GM23338 (cell line): ENCODE data around the gene IBA57. TPM values are rescaled to one million over a fixed set of nuclear protein-coding genes. Genes with fewer than 3 reads are reported as not detected.

Experiments used
- ATAC-seq: fragments of 200-7000 bp; cut with Tn5 transposase; 3 replicates; pipeline ENCODE4 v1.9.1; 2020
- DNase-seq: peaks from one replicate; pipeline ENCODE4 v3.0.0-alpha.2; 2015; ENCODE audit warnings: low spot score
- H2AFZ ChIP-seq: fragments of 200-600 bp; sonication (generic); 2 replicates; pipeline ENCODE4 v1.8.0; 2016; ENCODE audit warnings: antibody characterized with exemption, mild to moderate bottlenecking, moderate library complexity
- H3F3A ChIP-seq: fragments of 200-600 bp; sonication (generic); replicated peaks from 2 replicates; pipeline ENCODE4 v1.8.0; 2017; ENCODE audit warnings: antibody characterized with exemption, mixed run types, low read depth
- H3K27ac ChIP-seq: fragments of 200-600 bp; sonication (generic); 2 replicates; pipeline ENCODE4 v1.6.1; 2016; ENCODE audit warnings: low read depth
- H3K27me3 ChIP-seq: fragments of 200-600 bp; sonication (generic); 2 replicates; pipeline ENCODE4 v1.8.0; 2016; ENCODE audit warnings: mild to moderate bottlenecking, mixed run types, moderate library complexity; ENCODE audit not compliant: insufficient read depth
- H3K36me3 ChIP-seq: fragments of 200-600 bp; sonication (generic); 2 replicates; pipeline ENCODE4 v1.8.0; 2016; ENCODE audit warnings: mild to moderate bottlenecking; ENCODE audit not compliant: insufficient read depth
- H3K4me1 ChIP-seq: fragments of 200-600 bp; sonication (generic); 2 replicates; pipeline ENCODE4 v1.8.0; 2016; ENCODE audit warnings: mild to moderate bottlenecking, moderate library complexity; ENCODE audit not compliant: insufficient read depth
- H3K4me2 ChIP-seq: fragments of 200-600 bp; sonication (generic); 2 replicates; pipeline ENCODE4 v1.7.1; 2017; ENCODE audit warnings: mixed run types
- H3K4me3 ChIP-seq: fragments of 200-600 bp; sonication (generic); 2 replicates; pipeline ENCODE4 v1.6.1; 2016; ENCODE audit warnings: mixed run types
- H3K79me2 ChIP-seq: fragments of 200-600 bp; sonication (generic); replicated peaks from 2 replicates; pipeline ENCODE4 v1.8.0; 2017; ENCODE audit warnings: mild to moderate bottlenecking; ENCODE audit not compliant: insufficient read depth
- H3K9me2 ChIP-seq: fragments of 200-600 bp; sonication (generic); 2 replicates; pipeline ENCODE4 v1.8.0; 2017; ENCODE audit not compliant: insufficient read depth
- H4K20me1 ChIP-seq: fragments of 200-600 bp; sonication (generic); replicated peaks from 2 replicates; pipeline ENCODE4 v1.8.0; 2017; ENCODE audit warnings: mild to moderate bottlenecking; ENCODE audit not compliant: insufficient read depth
- H3K27ac Mint-ChIP-seq: 2 replicates; pipeline ENCODE4 v1.8.0; 2020; ENCODE audit warnings: inconsistent platforms, mild to moderate bottlenecking, moderate library complexity, mixed read lengths
- H3K27me3 Mint-ChIP-seq: 3 replicates; pipeline ENCODE4 v1.8.0; 2022; ENCODE audit warnings: low read depth, mild to moderate bottlenecking, moderate library complexity, mixed read lengths, inconsistent platforms; ENCODE audit not compliant: insufficient read depth, poor library complexity
- H3K36me3 Mint-ChIP-seq: 3 replicates; pipeline ENCODE4 v1.8.0; 2021; ENCODE audit warnings: low read depth, mild to moderate bottlenecking, inconsistent platforms, moderate library complexity, mixed read lengths
- H3K4me1 Mint-ChIP-seq: 3 replicates; pipeline ENCODE4 v1.8.0; 2020; ENCODE audit warnings: mild to moderate bottlenecking, inconsistent platforms, mixed read lengths
- H3K4me3 Mint-ChIP-seq: 3 replicates; pipeline ENCODE4 v1.8.0; 2021; ENCODE audit warnings: moderate library complexity, mild to moderate bottlenecking, inconsistent platforms, mixed read lengths
- H3K9me3 Mint-ChIP-seq: 3 replicates; pipeline ENCODE4 v1.8.0; 2020; ENCODE audit warnings: moderate library complexity, mild to moderate bottlenecking, inconsistent platforms, mixed read lengths
- CREB1 ChIP-seq: fragments of 250-450 bp; sonication (Bioruptor Pico); IDR thresholded peaks from 2 replicates; pipeline ENCODE4 v1.5.0; 2020; ENCODE audit warnings: low read depth, mild to moderate bottlenecking, moderate library complexity
- CTCF ChIP-seq, 2 experiments: fragments of 200-600 bp in 1 of 2; sonication (generic) in 1 of 2; conservative IDR thresholded peaks; 2 replicates each; pipeline versions ENCODE4 v1.5.1 to v1.6.1; 2016 to 2017; ENCODE audit warnings: antibody characterized with exemption in 2 of 2, low read depth in 2 of 2, mild to moderate bottlenecking in 2 of 2, moderate library complexity in 1 of 2
- EZH2 ChIP-seq: fragments of 200-600 bp; sonication (generic); IDR thresholded peaks from one replicate; pipeline ENCODE4 v1.8.0; 2017; ENCODE audit warnings: antibody characterized with exemption, mild to moderate bottlenecking, low read depth; ENCODE audit not compliant: unreplicated experiment
- JUNB ChIP-seq: IDR thresholded peaks from one replicate; pipeline ENCODE4 v1.6.1; 2016; ENCODE audit warnings: antibody characterized with exemption; ENCODE audit not compliant: unreplicated experiment
- NANOG ChIP-seq: IDR thresholded peaks from 2 replicates; pipeline ENCODE4 v1.6.1; 2016; ENCODE audit warnings: antibody characterized with exemption, borderline replicate concordance
- POLR2AphosphoS5 ChIP-seq: IDR thresholded peaks from 2 replicates; pipeline ENCODE4 v1.6.1; 2016; ENCODE audit warnings: antibody characterized with exemption, low read depth
- REST ChIP-seq: IDR thresholded peaks from one replicate; pipeline ENCODE4 v1.6.1; 2018; ENCODE audit warnings: antibody characterized with exemption; ENCODE audit not compliant: unreplicated experiment
- STAT1 ChIP-seq: IDR thresholded peaks from one replicate; pipeline ENCODE4 v1.6.1; 2016; ENCODE audit warnings: antibody characterized with exemption; ENCODE audit not compliant: unreplicated experiment
- ZNF114 ChIP-seq: fragments of 250-450 bp; sonication (Bioruptor Pico); IDR thresholded peaks from 2 replicates; pipeline ENCODE4 v1.5.0; 2020; ENCODE audit warnings: mild to moderate bottlenecking, moderate library complexity
- ZNF331 ChIP-seq: fragments of 250-450 bp; sonication (Bioruptor Pico); IDR thresholded peaks from 2 replicates; pipeline ENCODE4 v1.5.0; 2020; ENCODE audit warnings: low read depth, mild to moderate bottlenecking, moderate library complexity
- ZNF462 ChIP-seq: fragments of 250-450 bp; sonication (Bioruptor Pico); IDR thresholded peaks from 2 replicates; pipeline ENCODE4 v1.5.0; 2020; ENCODE audit warnings: mild to moderate bottlenecking, moderate library complexity
- long read RNA-seq: library from polyadenylated mRNA; unstranded; transcript quantifications from one replicate; pipeline ENCODE4 v2.0.0, GENCODE V29; 2020; ENCODE audit not compliant: unreplicated experiment
- polyA plus RNA-seq: library from polyadenylated mRNA; unstranded; fragments of >200 nt; fragmentation: Nextera tagmentation; extraction: Ambion mirVana; gene quantifications from 2 replicates; pipeline ENCODE4 v1.2.1, GENCODE V29; 2016
- total RNA-seq: library from RNA; depleted of rRNA; stranded (reverse); fragments of >200 nt; shearing (Covaris generic); gene quantifications from 2 replicates; pipeline ENCODE4 v1.2.3, GENCODE V29; 2014; rRNA removed
- TF ChIP-seq, protein P1 (sequence below): IDR thresholded peaks from 2 replicates; pipeline ENCODE4 v1.6.1; 2016; ENCODE audit warnings: antibody characterized with exemption

The IBA57 gene
- total RNA-seq (7.3 and 10.3 TPM in 2 replicates), polyA plus RNA-seq (1.1 TPM in 2 replicates)
- long read RNA-seq, full-length matches to known transcripts: 5 of 8 reads
- long read RNA-seq, partial matches to known transcripts: 0 of 8 reads
- long read RNA-seq, other reads (novel, unspliced or antisense): 3 of 8 reads

DNA sequence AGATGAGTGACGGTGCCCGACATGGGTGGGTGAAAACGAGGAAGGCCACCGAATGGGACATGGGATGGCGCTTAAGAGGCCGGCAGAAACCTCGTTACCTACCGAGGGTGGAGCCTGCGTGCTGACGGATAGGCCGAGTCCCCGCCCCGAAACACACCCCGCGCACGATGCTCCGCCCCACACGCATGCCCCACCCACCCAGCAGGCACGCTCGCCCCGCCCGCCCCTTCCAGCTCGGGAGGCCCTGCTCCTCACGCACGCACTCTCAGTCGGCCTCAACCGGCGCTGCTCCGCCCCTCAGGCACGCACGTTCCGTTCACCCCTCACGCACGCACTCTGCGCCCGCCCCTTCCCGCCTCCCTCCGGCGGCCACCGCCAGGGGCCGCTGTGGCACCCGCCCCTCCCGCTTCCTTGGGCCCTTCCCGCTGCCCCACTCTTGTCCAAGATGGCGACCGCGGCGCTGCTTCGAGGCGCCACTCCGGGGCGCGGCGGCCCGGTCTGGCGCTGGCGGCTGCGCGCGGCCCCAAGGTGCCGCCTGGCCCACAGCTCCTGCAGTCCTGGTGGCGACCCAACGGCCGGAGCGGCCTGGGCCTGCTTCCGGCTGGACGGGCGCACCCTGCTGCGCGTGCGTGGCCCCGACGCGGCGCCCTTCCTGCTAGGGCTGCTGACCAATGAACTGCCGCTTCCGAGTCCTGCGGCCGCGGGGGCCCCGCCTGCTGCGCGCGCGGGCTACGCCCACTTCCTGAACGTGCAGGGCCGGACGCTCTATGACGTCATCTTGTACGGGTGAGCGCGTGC, at the start of gene IBA57:
Gene IBA57, plus strand, starts transcription at position 433 of the 798 bp plus-strand sequence. Its CDS starts 13 bp downstream, at position 446.
- H3K36me3 Mint-ChIP-seq: no peaks in the 10 kb centered on the region; the same call in 2 of the 3 replicates
- peak within 1 kb of the TSS; percentile 85 for H3K4me3 Mint-ChIP-seq
- H3K4me3 ChIP-seq: peak within 1 kb of the TSS; percentile 82
- H3K9me3 Mint-ChIP-seq: no peaks in the 10 kb centered on the region
- H3K4me1 ChIP-seq: peaks cover 8% of the 10 kb centered on the region; the same call in 1 of the 2 replicates
- H3K9me2 ChIP-seq: no peaks in the 10 kb centered on the region
- DNase-seq: peak; percentile 98
- no peaks in the 10 kb centered on the region for H3K36me3 ChIP-seq
- peak within 1 kb of the TSS; percentile 97 for H3K27ac Mint-ChIP-seq
- H3K4me2 ChIP-seq: peak within 1 kb of the TSS; percentile 90
- peaks cover 3% of the 10 kb centered on the region for H3K27me3 Mint-ChIP-seq
- peaks cover 10% of the 10 kb centered on the region; the same call in 2 of the 3 replicates for H3K4me1 Mint-ChIP-seq
- 0 out of 2 replicates have a peak, but pooled peaks cover 4% of the 10 kb centered on the region for H3K27me3 ChIP-seq
- H4K20me1 ChIP-seq: no peaks in the 10 kb centered on the region; the same call in 1 of the 2 replicates
- peak; percentile 86 for ATAC-seq
- peak within 1 kb of the TSS; percentile 97; the same call in 1 of the 2 replicates for H2AFZ ChIP-seq
- peak within 1 kb of the TSS; percentile 95; the same call in 1 of the 2 replicates for H3K27ac ChIP-seq
- peaks cover 16% of the 10 kb centered on the region for H3K79me2 ChIP-seq
- 0 out of 2 replicates have a peak, but pooled peaks cover 2% of the 10 kb centered on the region for H3F3A ChIP-seq
- peak; percentile 69 for TF ChIP-seq POLR2AphosphoS5
- TF ChIP-seq JUNB: no peak
- no peak for TF ChIP-seq EZH2
- no peak for TF ChIP-seq STAT1
- TF ChIP-seq CREB1 (CRISPR knock-in tag): peak; percentile 97
- peak; percentile 65 to 88 for TF ChIP-seq CTCF (conservative IDR thresholded peaks at IDR 0.05; ENCODE audit: low read depth in 2 of 2)
- no peak for TF ChIP-seq NANOG
- TF ChIP-seq ZNF331 (CRISPR knock-in tag): no peak
- TF ChIP-seq, protein P1, sequence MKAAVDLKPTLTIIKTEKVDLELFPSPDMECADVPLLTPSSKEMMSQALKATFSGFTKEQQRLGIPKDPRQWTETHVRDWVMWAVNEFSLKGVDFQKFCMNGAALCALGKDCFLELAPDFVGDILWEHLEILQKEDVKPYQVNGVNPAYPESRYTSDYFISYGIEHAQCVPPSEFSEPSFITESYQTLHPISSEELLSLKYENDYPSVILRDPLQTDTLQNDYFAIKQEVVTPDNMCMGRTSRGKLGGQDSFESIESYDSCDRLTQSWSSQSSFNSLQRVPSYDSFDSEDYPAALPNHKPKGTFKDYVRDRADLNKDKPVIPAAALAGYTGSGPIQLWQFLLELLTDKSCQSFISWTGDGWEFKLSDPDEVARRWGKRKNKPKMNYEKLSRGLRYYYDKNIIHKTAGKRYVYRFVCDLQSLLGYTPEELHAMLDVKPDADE: peak; percentile 49; the same call in 1 of the 2 replicates
- no peak for TF ChIP-seq ZNF462 (CRISPR knock-in tag)
- no peak for TF ChIP-seq ZNF114 (CRISPR knock-in tag)
- TF ChIP-seq REST: no peak
